Measurements from ENCODE around the gene CHCHD6. TPM values are rescaled to one million over a fixed set of nuclear protein-coding genes. Genes with fewer than 3 reads are reported as not detected.

Gene CHCHD6
- total and polyA plus RNA-seq, 2 of the 4 experiments (the other 2 are of a cell fraction) = 18.8 to 28.9 TPM

DNA sequence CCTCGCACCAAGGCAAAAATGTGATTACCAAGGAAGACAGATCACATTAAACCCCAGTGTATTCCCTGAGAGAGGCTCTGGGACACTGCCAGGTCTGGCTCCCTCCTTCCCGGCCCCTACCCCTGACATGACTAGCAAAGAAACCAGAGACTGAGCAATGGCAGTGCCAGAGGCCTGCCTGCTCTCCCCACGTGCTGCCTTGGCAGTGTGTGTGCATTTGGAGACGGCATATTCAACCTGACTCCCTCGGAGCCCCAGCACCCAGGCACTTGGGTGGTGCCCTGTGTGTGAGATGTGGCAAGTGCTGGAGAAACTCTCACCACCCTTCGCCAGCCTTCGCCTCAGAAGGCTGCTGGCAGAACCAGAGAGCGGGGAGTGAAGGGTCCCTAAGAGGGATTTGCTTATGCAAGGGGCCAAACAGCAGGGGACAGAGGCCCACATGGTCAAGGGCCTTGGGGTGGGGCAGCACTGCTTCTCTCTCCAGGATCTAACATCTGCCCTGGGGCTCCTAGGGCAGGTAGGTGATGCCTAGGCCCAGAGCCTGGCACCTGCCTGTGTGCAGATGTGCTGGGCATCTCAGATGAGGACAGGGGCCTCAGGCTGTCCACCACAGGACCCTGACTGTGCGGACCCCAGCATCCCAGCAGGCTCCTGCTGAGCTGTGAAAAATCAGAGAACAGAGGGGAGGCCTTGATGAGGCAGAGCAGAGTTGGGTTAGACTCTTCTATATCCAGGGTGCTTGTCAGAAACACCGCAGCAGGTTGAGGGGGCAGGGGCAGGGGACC lies 255.3 kb downstream of the CHCHD6 start:
- ATAC-seq (ENCODE audit: low read depth) (no peak), DNase-seq (no peak)
- intact Hi-C loops (cut with micrococcal nuclease) = no loop called here
- peak overlapping the region; percentile 25; the same call in 1 of the 2 replicates for H3K4ac ChIP-seq (ENCODE audit: low read depth, low read length)
- H3K18ac ChIP-seq (ENCODE audit: low read depth, low read length) = no peak overlapping the region
- dilution Hi-C loops (cut with HindIII; ENCODE audit: low sequenced_read_pairs, unreplicated experiment) = no loop called here
- no peaks in the 10 kb centered on the region for H4K20me1 ChIP-seq (ENCODE audit: insufficient read depth, low read length)
- H4K8ac ChIP-seq (ENCODE audit: low read depth in 2 of 2, low read length in 2 of 2) = no peak overlapping the region
- in situ Hi-C loops (cut with MboI; ENCODE audit: low sequenced_read_pairs) = no loop called here
- TF ChIP-seq BHLHE40 (IDR thresholded peaks at IDR 0.05; ENCODE audit: low read depth, low read length) (no peak), POLR2A (IDR thresholded peaks at IDR 0.05; ENCODE audit: low read depth, low read length) (no peak), RCOR1 (IDR thresholded peaks at IDR 0.05; ENCODE audit: insufficient replicate concordance, low read length) (no peak)
- TF ChIP-seq, protein P1, sequence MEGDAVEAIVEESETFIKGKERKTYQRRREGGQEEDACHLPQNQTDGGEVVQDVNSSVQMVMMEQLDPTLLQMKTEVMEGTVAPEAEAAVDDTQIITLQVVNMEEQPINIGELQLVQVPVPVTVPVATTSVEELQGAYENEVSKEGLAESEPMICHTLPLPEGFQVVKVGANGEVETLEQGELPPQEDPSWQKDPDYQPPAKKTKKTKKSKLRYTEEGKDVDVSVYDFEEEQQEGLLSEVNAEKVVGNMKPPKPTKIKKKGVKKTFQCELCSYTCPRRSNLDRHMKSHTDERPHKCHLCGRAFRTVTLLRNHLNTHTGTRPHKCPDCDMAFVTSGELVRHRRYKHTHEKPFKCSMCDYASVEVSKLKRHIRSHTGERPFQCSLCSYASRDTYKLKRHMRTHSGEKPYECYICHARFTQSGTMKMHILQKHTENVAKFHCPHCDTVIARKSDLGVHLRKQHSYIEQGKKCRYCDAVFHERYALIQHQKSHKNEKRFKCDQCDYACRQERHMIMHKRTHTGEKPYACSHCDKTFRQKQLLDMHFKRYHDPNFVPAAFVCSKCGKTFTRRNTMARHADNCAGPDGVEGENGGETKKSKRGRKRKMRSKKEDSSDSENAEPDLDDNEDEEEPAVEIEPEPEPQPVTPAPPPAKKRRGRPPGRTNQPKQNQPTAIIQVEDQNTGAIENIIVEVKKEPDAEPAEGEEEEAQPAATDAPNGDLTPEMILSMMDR (conservative IDR thresholded peaks at IDR 0.05; ENCODE audit: low read depth, low read length) = no peak
- no peak overlapping the region for H2BK15ac ChIP-seq (ENCODE audit: low read depth, low read length)
- H2AK5ac ChIP-seq (ENCODE audit: low read depth, low read length) = no peak overlapping the region
- ChIA-PET CTCF (interaction anchor here (0.8 to 1.4 kb wide), 2 partner anchors 12 to 17 kb away, joined by 3 to 4 read pairs; no protein-coding TSS in a partner anchor), POLR2A (ENCODE audit: unreplicated experiment) (no interaction called here)
- H3K56ac ChIP-seq (ENCODE audit: extremely low read depth, insufficient read depth, low read length) = no peak overlapping the region
- no TSS peak for BruUV-seq (replicated peaks)
- H3K27me3 ChIP-seq (ENCODE audit: control insufficient read depth, insufficient read depth, low read length) = no peaks in the 10 kb centered on the region
- H3K14ac ChIP-seq (replicated peaks; ENCODE audit: low read depth, low read length) = no peak overlapping the region
- peak overlapping the region; percentile 42; the same call in 1 of the 2 replicates for H2BK120ac ChIP-seq (ENCODE audit: low read depth, low read length)
- no peak overlapping the region for H4K5ac ChIP-seq (ENCODE audit: low read depth, low read length)
- H2AFZ ChIP-seq (replicated peaks; ENCODE audit: low read length, poor library complexity) = no peak overlapping the region
- no peaks in the 10 kb centered on the region for H3K36me3 ChIP-seq (ENCODE audit: control insufficient read depth, insufficient read depth, low read length)
- H3K27ac ChIP-seq (ENCODE audit: insufficient read depth, low read length) = no peak overlapping the region
- no peak overlapping the region for H3K9ac ChIP-seq (ENCODE audit: low read depth, low read length)
- no peak overlapping the region for H2BK5ac ChIP-seq (ENCODE audit: low read depth, low read length, poor library complexity, severe bottlenecking)
- H2BK20ac ChIP-seq (ENCODE audit: low read depth, low read length) = no peak overlapping the region
- peaks cover 7% of the 10 kb centered on the region; the same call in 1 of the 2 replicates for H3K9me1 ChIP-seq (ENCODE audit: insufficient read depth, low read length)
- H3K4me1 ChIP-seq (ENCODE audit: control insufficient read depth, insufficient read depth, low read length) = peaks cover 15% of the 10 kb centered on the region; the same call in 1 of the 2 replicates
- no peaks in the 10 kb centered on the region for H3K9me3 ChIP-seq (ENCODE audit: control insufficient read depth, insufficient read depth, low read length)
- H3K23ac ChIP-seq (ENCODE audit: low read depth, low read length) = no peak overlapping the region
- H3K4me2 ChIP-seq (ENCODE audit: low read depth, low read length) = no peak overlapping the region
- H3K79me1 ChIP-seq (ENCODE audit: low read depth in 1 of 2, low read length in 2 of 2) = no peaks in the 10 kb centered on the region
- no peak overlapping the region; the same call in 1 of the 2 replicates for H4K91ac ChIP-seq (ENCODE audit: insufficient read depth, low read depth, low read length)
- peak overlapping the region; percentile 47 for H2AK9ac ChIP-seq (replicated peaks; ENCODE audit: low read depth, low read length, poor library complexity)
- no peak overlapping the region for H3K4me3 ChIP-seq (ENCODE audit: insufficient read depth, low read depth, low read length)
- WGBS, 2 experiments (ENCODE audit: extremely low coverage in 2 of 2, insufficient read length in 1 of 2) = 90% methylated on average over 3 of the region's 10 CpGs; no CpG with 5 or more reads in 1 of the 2 experiments

All from IMR-90 (cell line).